ENCODE data around the gene FOXO6. TPM values are rescaled to one million over a fixed set of nuclear protein-coding genes. Genes with fewer than 3 reads are reported as not detected.

The FOXO6 gene
- total and polyA plus RNA-seq, 9 of the 15 experiments (the other 6 are each of a cell fraction or from before 2014, with no cell fraction given): 0.04 to 0.31 (median 0.12) TPM; not detected in 5

DNA sequence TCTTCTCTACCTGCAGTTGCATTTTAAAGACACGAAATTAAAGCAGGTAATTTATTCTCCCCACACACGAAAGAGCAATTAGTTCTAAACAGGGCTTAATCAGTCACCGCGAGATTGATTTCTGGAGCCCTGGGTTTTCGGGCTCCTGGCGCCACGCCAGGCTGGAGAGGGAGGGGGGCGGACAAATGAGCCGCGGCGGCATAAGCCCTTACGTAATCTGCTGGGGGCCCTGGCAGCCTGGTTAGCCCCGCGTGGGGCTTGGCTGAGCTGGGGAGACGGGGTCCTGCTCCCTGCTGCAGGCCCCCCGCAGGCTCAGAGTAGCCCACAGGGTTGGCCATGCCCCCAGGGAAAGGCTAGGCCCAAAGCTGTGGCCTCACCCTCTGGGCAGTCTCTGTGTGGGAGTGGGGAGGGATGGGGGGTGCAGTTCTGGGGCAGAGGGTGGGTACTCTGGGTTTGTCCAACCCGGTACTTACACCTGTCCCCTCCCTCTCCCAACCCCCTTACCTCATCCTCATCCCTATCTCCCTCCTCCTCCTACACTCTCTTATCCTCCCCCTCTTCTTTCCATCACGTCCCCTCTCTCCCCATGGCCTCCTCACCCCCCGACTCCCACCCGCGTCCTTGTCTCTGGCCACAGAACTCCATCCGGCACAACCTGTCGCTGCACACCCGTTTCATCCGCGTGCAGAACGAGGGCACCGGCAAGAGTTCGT, 19.9 kb downstream of the FOXO6 start (continued):
- TF ChIP-seq, protein P1, sequence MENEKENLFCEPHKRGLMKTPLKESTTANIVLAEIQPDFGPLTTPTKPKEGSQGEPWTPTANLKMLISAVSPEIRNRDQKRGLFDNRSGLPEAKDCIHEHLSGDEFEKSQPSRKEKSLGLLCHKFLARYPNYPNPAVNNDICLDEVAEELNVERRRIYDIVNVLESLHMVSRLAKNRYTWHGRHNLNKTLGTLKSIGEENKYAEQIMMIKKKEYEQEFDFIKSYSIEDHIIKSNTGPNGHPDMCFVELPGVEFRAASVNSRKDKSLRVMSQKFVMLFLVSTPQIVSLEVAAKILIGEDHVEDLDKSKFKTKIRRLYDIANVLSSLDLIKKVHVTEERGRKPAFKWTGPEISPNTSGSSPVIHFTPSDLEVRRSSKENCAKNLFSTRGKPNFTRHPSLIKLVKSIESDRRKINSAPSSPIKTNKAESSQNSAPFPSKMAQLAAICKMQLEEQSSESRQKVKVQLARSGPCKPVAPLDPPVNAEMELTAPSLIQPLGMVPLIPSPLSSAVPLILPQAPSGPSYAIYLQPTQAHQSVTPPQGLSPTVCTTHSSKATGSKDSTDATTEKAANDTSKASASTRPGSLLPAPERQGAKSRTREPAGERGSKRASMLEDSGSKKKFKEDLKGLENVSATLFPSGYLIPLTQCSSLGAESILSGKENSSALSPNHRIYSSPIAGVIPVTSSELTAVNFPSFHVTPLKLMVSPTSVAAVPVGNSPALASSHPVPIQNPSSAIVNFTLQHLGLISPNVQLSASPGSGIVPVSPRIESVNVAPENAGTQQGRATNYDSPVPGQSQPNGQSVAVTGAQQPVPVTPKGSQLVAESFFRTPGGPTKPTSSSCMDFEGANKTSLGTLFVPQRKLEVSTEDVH (IDR thresholded peaks at IDR 0.05; ENCODE audit: low read depth, partially characterized antibody): no peak

DNA sequence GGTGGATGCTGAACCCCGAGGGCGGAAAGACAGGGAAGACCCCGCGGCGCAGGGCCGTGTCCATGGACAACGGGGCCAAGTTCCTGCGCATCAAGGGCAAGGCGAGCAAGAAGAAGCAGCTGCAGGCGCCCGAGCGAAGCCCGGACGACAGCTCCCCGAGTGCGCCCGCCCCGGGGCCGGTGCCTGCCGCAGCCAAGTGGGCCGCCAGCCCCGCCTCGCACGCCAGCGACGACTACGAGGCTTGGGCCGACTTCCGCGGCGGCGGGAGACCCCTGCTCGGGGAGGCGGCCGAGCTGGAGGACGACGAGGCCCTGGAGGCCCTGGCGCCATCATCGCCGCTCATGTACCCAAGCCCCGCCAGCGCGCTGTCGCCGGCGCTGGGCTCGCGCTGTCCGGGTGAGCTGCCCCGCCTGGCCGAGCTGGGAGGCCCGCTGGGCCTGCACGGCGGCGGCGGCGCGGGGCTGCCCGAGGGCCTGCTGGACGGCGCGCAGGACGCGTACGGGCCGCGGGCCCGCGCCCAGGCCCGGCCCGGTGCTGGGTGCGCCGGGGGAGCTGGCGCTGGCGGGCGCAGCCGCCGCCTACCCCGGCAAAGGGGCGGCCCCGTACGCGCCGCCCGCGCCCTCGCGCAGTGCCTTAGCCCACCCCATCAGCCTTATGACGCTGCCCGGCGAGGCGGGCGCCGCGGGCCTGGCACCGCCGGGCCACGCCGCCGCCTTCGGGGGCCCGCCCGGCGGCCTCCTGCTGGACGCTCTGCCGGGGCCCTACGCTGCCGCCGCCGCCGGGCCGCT, 20.7 kb downstream of the FOXO6 start:
- WGBS (ENCODE audit: insufficient coverage, low coverage, missing lambda C conversion rate): 88% methylated on average over 24 of the region's 112 CpGs
- in situ Hi-C loops (cut with MboI) (no loop called here), intact Hi-C loops (cut with micrococcal nuclease) (no loop called here)
- CTCF ChIA-PET (ENCODE audit: low intra/inter-chr PET ratio): no interaction called here
- Histone ChIP-seq H3K36me3 (ENCODE audit: control insufficient read depth, insufficient read depth, low read length) (no peaks in the 10 kb centered on the region), H3K79me2 (ENCODE audit: control insufficient read depth, insufficient read depth, low read length) (no peaks in the 10 kb centered on the region), H3K4me1 (replicated peaks in 1 of 2; ENCODE audit: control insufficient read depth in 2 of 2, insufficient read depth in 2 of 2, low read length in 2 of 2) (peaks cover 3 to 13% of the 10 kb centered on the region in 2 experiments; a peak in 1 of 5 replicates), H4K20me1 (replicated peaks; ENCODE audit: control insufficient read depth, insufficient read depth, low read length) (peaks cover 9% of the 10 kb centered on the region), H3K9me3 (replicated peaks; ENCODE audit: control insufficient read depth, insufficient read depth, low read depth, low read length) (no peaks in the 10 kb centered on the region), H3K9ac (ENCODE audit: insufficient read depth in 1 of 2, low read depth in 2 of 2, low read length in 2 of 2) (no peak overlapping the region), H3K27me3 (ENCODE audit: control insufficient read depth in 2 of 2, insufficient read depth in 2 of 2, low read length in 2 of 2) (peaks cover 13 to 53% of the 10 kb centered on the region in 2 experiments), H3K9me1 (ENCODE audit: control insufficient read depth, insufficient read depth, low read length) (no peaks in the 10 kb centered on the region), H3K4me3 (no peak overlapping the region), H3K4me2 (ENCODE audit: insufficient read depth, low read length) (no peak overlapping the region), H2AFZ (ENCODE audit: low read depth, low read length) (no peak overlapping the region), H3K27ac (ENCODE audit: extremely low read depth, low read depth, low read length) (no peak overlapping the region)
- no TSS peak for BruUV-seq (replicated peaks)
- DNase-seq (ENCODE audit: extremely low read depth in 1 of 4, low spot score in 3 of 4): no peak
- no peak for FAIRE-seq
- no peak for ATAC-seq
- TF ChIP-seq, protein P2, sequence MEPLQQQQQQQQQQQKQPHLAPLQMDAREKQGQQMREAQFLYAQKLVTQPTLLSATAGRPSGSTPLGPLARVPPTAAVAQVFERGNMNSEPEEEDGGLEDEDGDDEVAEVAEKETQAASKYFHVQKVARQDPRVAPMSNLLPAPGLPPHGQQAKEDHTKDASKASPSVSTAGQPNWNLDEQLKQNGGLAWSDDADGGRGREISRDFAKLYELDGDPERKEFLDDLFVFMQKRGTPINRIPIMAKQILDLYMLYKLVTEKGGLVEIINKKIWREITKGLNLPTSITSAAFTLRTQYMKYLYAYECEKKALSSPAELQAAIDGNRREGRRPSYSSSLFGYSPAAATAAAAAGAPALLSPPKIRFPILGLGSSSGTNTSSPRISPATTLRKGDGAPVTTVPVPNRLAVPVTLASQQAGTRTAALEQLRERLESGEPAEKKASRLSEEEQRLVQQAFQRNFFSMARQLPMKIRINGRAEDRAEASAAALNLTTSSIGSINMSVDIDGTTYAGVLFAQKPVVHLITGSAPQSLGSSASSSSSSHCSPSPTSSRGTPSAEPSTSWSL (CRISPR knock-in tag; IDR thresholded peaks at IDR 0.05; ENCODE audit: borderline replicate concordance): no peak
- TF ChIP-seq, protein P3, sequence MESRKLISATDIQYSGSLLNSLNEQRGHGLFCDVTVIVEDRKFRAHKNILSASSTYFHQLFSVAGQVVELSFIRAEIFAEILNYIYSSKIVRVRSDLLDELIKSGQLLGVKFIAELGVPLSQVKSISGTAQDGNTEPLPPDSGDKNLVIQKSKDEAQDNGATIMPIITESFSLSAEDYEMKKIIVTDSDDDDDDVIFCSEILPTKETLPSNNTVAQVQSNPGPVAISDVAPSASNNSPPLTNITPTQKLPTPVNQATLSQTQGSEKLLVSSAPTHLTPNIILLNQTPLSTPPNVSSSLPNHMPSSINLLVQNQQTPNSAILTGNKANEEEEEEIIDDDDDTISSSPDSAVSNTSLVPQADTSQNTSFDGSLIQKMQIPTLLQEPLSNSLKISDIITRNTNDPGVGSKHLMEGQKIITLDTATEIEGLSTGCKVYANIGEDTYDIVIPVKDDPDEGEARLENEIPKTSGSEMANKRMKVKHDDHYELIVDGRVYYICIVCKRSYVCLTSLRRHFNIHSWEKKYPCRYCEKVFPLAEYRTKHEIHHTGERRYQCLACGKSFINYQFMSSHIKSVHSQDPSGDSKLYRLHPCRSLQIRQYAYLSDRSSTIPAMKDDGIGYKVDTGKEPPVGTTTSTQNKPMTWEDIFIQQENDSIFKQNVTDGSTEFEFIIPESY (CRISPR knock-in tag; IDR thresholded peaks at IDR 0.05): 0 out of 2 replicates have a peak, but pooled peaks have one; percentile 45
- POLR2A ChIA-PET: no interaction called here

All from K562 (cell line).